HG03045 (cell line): ENCODE data around the gene GBA3.

Experiments used
- ATAC-seq: cut with Tn5 transposase; IDR thresholded peaks from one replicate; pipeline ENCODE4 v1.9.1; 2021; ENCODE audit warnings: mild to moderate bottlenecking, moderate library complexity; ENCODE audit not compliant: unreplicated experiment

Gene GBA3

GRCh38 chr4:22695029-22695428 lies 2.3 kb downstream of the GBA3 start:
- ATAC-seq: no peak

- ATAC-seq: no peak
Observed at GRCh38 chr4:22695917-22696316, 3.2 kb downstream of the GBA3 start.

- ATAC-seq: no peak
Observed at GRCh38 chr4:22703912-22704311, 11.2 kb downstream of the GBA3 start.

GRCh38 chr4:22707390-22707789 lies 14.7 kb downstream of the GBA3 start:
- ATAC-seq: no peak

- no peak for ATAC-seq
Observed at GRCh38 chr4:22708961-22709360, 16.2 kb downstream of the GBA3 start.

- no peak for ATAC-seq
Observed at GRCh38 chr4:22712105-22712504, 19.4 kb downstream of the GBA3 start.

GRCh38 chr4:22712529-22712928 lies 19.8 kb downstream of the GBA3 start:
- no peak for ATAC-seq

- ATAC-seq: no peak
Observed at GRCh38 chr4:22713841-22714240, 21.1 kb downstream of the GBA3 start.

GRCh38 chr4:22719218-22719617 lies 26.5 kb downstream of the GBA3 start:
- no peak for ATAC-seq

- ATAC-seq: no peak
Observed at GRCh38 chr4:22720091-22720490, 27.4 kb downstream of the GBA3 start.

GRCh38 chr4:22721204-22721603 lies 28.5 kb downstream of the GBA3 start:
- no peak for ATAC-seq

- ATAC-seq: no peak
Observed at GRCh38 chr4:22730021-22730420, 37.3 kb downstream of the GBA3 start.

- no peak for ATAC-seq
Observed at GRCh38 chr4:22733816-22734215, 41.1 kb downstream of the GBA3 start.

- no peak for ATAC-seq
Observed at GRCh38 chr4:22736912-22737311, 44.2 kb downstream of the GBA3 start.

GRCh38 chr4:22739968-22740367 lies 47.2 kb downstream of the GBA3 start:
- ATAC-seq: no peak

- ATAC-seq: no peak
Observed at GRCh38 chr4:22741744-22742143, 49.0 kb downstream of the GBA3 start.

GRCh38 chr4:22743290-22743689 lies 50.6 kb downstream of the GBA3 start:
- ATAC-seq: no peak

GRCh38 chr4:22744478-22745062 lies 51.8 kb downstream of the GBA3 start:
- no peak for ATAC-seq

- ATAC-seq: no peak
Observed at GRCh38 chr4:22745234-22745633, 52.5 kb downstream of the GBA3 start.

- no peak for ATAC-seq
Observed at GRCh38 chr4:22754116-22754515, 61.4 kb downstream of the GBA3 start.

- ATAC-seq: no peak
Observed at GRCh38 chr4:22762548-22762947, 69.8 kb downstream of the GBA3 start.

- no peak for ATAC-seq
Observed at GRCh38 chr4:22764183-22764582, 71.4 kb downstream of the GBA3 start.

GRCh38 chr4:22766068-22766467 lies 73.3 kb downstream of the GBA3 start:
- ATAC-seq: no peak
